Measurements from ENCODE around the gene CPLX4. TPM values are rescaled to one million over a fixed set of nuclear protein-coding genes. Genes with fewer than 3 reads are reported as not detected.

CPLX4 gene
- total RNA-seq, 2 experiments from 2014 or later = not detected

DNA sequence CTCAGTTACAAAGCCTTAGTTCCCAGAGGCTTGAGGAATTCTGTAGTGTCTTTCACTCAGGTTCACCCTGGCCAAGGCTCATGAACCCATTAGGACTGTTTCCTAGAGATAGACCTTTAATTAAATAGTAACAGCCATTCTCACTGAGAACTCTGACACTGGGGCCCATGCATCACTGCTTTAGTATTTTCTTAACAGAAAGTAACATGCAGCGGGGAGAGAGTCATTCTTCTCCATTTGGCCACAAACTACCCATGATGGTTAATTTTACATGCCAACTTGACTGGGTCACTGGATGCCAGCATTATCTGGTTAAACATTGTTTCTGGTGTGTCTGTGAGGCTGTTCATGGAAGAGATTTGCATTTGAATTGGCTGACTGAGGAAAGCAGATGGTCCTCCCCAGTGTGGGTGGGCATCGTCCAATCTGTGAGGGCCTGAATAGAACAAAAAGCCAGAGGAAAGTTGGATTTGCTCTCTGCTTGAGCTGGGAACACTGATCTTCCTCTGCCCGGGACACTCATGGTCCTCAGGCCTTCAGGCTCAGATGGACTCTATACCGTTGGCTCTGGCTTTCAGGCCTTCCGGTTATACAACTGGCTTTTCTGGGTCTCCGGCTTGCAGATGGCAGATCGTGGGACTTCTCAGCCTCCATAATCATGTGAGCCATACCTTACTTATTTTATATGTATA lies 5.6 kb upstream of the CPLX4 start:
- H3K4me3 Mint-ChIP-seq = no peak overlapping the region
- peaks cover 30% of the 10 kb centered on the region for H3K36me3 Mint-ChIP-seq (ENCODE audit: low read depth)
- DNase-seq (no peak), ATAC-seq (no peak)
- intact Hi-C loops (cut with micrococcal nuclease) = no loop called here
- H3K4me1 Mint-ChIP-seq (ENCODE audit: low read depth) = no peaks in the 10 kb centered on the region
- ChIA-PET CTCF (interaction anchor here (1.7 kb wide), 1 partner anchor 78 kb away, joined by 7 read pairs; no protein-coding TSS in a partner anchor), POLR2A (interaction anchor here (0.6 kb wide), 1 partner anchor 15 kb away, joined by 3 read pairs; no protein-coding TSS in a partner anchor)
- H3K27ac Mint-ChIP-seq = no peak overlapping the region
- H3K27me3 Mint-ChIP-seq = peaks cover 11% of the 10 kb centered on the region
- H3K9me3 Mint-ChIP-seq = no peaks in the 10 kb centered on the region
- TF ChIP-seq, protein P1, sequence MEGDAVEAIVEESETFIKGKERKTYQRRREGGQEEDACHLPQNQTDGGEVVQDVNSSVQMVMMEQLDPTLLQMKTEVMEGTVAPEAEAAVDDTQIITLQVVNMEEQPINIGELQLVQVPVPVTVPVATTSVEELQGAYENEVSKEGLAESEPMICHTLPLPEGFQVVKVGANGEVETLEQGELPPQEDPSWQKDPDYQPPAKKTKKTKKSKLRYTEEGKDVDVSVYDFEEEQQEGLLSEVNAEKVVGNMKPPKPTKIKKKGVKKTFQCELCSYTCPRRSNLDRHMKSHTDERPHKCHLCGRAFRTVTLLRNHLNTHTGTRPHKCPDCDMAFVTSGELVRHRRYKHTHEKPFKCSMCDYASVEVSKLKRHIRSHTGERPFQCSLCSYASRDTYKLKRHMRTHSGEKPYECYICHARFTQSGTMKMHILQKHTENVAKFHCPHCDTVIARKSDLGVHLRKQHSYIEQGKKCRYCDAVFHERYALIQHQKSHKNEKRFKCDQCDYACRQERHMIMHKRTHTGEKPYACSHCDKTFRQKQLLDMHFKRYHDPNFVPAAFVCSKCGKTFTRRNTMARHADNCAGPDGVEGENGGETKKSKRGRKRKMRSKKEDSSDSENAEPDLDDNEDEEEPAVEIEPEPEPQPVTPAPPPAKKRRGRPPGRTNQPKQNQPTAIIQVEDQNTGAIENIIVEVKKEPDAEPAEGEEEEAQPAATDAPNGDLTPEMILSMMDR (IDR thresholded peaks at IDR 0.05) = no peak

DNA sequence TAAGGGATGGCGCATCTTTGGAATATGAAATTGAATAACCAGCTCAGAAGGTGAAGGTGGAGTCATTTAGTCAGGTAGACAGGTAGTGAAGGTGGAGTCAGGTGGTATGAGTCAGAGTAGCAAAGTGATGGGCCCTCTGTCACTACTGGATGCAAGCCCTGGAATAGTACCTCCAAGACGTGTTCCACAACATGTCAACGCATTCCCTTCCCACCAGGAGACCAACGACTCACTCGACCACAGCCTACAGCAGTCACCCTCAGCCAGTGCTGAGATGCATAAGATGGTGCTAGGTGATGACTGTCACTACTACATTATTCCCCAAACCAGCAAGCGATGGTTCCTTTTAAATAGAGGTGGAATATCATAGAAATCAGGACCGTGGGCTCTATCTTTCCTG lies 6.8 kb downstream of the CPLX4 start:
- Mint-ChIP-seq H3K9me3 (no peaks in the 10 kb centered on the region), H3K27me3 (peaks cover 29% of the 10 kb centered on the region), H3K4me3 (no peak overlapping the region), H3K36me3 (ENCODE audit: low read depth) (no peaks in the 10 kb centered on the region), H3K4me1 (ENCODE audit: low read depth) (no peaks in the 10 kb centered on the region), H3K27ac (no peak overlapping the region)
- intact Hi-C loops (cut with micrococcal nuclease) = loop anchor here (2.0 kb wide), 1 partner anchor 91 kb away; no protein-coding TSS in a partner anchor
- DNase-seq = no peak
- POLR2A ChIA-PET = no interaction called here
- CTCF ChIA-PET = interaction anchor here (2.8 to 11.4 kb wide), 2 partner anchors 63 to 90 kb away, joined by 8 to 219 read pairs; no protein-coding TSS in a partner anchor
- TF ChIP-seq, protein P1 (IDR thresholded peaks at IDR 0.05) = no peak
- ATAC-seq = no peak

- ChIA-PET CTCF (interaction anchor here (0.9 to 11.4 kb wide), 13 partner anchors 9 to 92 kb away, joined by 3 to 219 read pairs (median 5); partner anchors contain the start of gene CPLX4), POLR2A (interaction anchor here (1.0 kb wide), 1 partner anchor 161 kb away, joined by 4 read pairs; no protein-coding TSS in a partner anchor)
- Mint-ChIP-seq H3K27ac (no peak overlapping the region), H3K9me3 (no peaks in the 10 kb centered on the region), H3K36me3 (ENCODE audit: low read depth) (no peaks in the 10 kb centered on the region), H3K4me1 (ENCODE audit: low read depth) (no peaks in the 10 kb centered on the region), H3K4me3 (no peak overlapping the region), H3K27me3 (peaks cover 33% of the 10 kb centered on the region)
- intact Hi-C loops (cut with micrococcal nuclease) = loop anchor here (5.0 kb wide), 1 partner anchor 62 kb away; no protein-coding TSS in a partner anchor
- ATAC-seq = no peak
- DNase-seq = no peak
- TF ChIP-seq, protein P1 (IDR thresholded peaks at IDR 0.05) = no peak
These were observed 9.6 kb downstream of the CPLX4 start for GRCh38 chr18:59308938-59309260.

DNA sequence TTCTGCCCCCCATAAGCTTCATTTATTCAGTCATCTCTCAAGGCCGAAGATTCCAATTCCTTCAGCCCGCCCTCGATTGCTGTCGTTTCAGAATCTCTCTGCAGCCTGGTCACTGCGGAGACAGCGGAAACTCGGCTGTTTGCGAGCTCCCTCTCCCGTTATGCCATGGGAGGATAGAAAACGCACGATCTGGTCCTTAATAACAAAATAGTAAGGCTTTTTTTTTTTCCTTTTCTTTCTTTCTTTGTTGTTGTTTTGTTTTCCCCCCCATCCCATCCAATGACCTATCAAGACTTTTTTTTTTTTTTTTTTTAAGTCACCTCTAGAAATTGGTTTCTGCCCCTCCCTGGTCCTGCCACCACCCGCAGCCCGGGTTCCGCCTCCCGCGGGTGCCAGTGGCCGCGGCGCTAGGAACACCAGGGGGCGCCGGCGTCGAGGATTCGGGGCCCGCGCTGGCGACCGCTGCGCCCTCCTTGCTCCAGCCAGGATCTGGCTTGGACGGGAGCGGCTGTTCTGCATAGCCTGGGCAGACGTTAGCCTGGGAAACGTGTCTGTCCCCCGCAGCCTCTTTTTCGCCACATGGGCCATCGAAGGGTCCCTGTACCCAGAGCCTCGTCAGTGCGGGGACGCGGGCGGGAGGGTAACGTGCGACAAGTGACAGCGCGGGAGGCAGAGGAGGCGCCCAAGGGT lies 10.1 kb downstream of the CPLX4 start:
- no peak overlapping the region for H3K27ac Mint-ChIP-seq
- H3K4me3 Mint-ChIP-seq = peak overlapping the region; percentile 36
- no peaks in the 10 kb centered on the region for H3K36me3 Mint-ChIP-seq (ENCODE audit: low read depth)
- H3K9me3 Mint-ChIP-seq = no peaks in the 10 kb centered on the region
- POLR2A ChIA-PET = interaction anchor here (0.7 kb wide), 2 partner anchors 93 to 455 kb away, joined by 3 read pairs; no protein-coding TSS in a partner anchor
- ATAC-seq (peak; percentile 91), DNase-seq (peak; percentile 71)
- TF ChIP-seq, protein P1 (IDR thresholded peaks at IDR 0.05) = peak; percentile 83
- peaks cover 33% of the 10 kb centered on the region for H3K27me3 Mint-ChIP-seq
- no peaks in the 10 kb centered on the region for H3K4me1 Mint-ChIP-seq (ENCODE audit: low read depth)
- intact Hi-C loops (cut with micrococcal nuclease) = loop anchor here (5.0 kb wide), 1 partner anchor 61 kb away; no protein-coding TSS in a partner anchor
- CTCF ChIA-PET = interaction anchor here (0.5 to 11.4 kb wide), 25 partner anchors 9 to 231 kb away, joined by 3 to 219 read pairs (median 3); partner anchors contain the start of gene CPLX4

Data from activated CD8-positive, alpha-beta T cell treated with anti-CD3 and anti-CD28 coated beads for 36 hours (primary cell).